ENCODE data around the gene LUZP2. TPM values are rescaled to one million over a fixed set of nuclear protein-coding genes. Genes with fewer than 3 reads are reported as not detected.

The LUZP2 gene
- polyA plus RNA-seq, 4 donors, result 1.6 to 2.3 (median 1.7) TPM

- no peak for DNase-seq (ENCODE audit: low read depth in 4 of 4, low spot score in 3 of 4)
These were observed 542.3 kb downstream of the LUZP2 start for GRCh38 chr11:25039165-25039564.

DNA sequence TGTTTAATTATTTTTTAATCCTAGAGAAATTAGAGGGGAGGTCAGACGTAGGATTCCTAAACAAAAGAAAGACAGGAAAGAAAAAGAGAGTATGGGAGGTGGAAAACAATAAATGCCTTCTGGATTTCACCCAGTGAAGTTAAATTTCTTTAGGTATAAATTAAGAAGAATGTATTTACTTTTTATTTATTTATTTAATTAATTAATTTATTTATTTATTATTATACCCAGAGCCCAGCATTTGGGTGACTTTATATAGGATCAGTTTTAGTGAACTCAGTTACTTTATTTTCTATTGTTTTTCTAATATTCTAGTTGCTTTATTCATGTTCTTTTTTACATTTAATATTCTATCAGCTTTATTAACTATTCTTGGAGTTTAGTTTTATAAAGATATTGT is 551.8 kb downstream of the LUZP2 start:
- DNase-seq (ENCODE audit: low read depth in 4 of 4, low spot score in 3 of 4), result no peak

DNA sequence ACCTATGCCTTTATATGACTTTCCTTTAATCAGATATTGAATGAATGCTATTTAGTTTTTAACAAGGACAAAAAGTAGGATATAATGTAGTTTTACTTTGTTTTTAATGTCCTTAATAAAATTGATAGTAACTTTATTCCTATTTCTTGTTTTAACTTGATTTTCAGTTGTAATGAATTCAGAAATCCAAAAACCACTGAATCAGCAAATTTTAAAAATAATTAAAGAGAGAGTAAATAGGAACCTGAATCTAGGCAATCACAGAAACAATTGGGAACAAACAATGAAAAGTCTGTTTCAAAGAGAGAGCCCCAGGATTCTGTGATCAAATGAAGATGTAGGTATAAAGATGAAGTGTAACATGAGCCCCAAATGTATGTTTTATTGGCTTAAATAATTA is 556.0 kb downstream of the LUZP2 start:
- DNase-seq (ENCODE audit: low read depth in 4 of 4, low spot score in 3 of 4), result no peak

DNA sequence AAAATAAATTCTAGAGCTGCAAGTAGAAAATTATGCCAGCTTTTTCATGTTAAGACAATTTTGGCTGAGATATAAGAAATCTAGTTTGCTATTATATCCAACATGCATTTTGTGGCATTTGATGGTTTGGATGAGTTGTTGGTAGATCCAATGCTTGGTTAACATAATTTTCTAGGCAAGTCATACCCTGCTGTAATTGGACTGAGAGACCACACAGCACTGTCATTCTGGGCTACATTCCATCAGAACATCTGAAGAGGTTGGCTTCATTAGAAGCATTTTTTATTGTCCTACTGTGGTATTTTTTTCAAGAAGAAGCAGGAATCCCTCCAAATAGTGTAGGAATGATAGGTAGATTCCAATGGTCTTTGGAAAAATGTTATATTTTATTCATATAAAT is 561.0 kb downstream of the LUZP2 start:
- DNase-seq (ENCODE audit: low read depth in 4 of 4, low spot score in 3 of 4), result no peak

DNA sequence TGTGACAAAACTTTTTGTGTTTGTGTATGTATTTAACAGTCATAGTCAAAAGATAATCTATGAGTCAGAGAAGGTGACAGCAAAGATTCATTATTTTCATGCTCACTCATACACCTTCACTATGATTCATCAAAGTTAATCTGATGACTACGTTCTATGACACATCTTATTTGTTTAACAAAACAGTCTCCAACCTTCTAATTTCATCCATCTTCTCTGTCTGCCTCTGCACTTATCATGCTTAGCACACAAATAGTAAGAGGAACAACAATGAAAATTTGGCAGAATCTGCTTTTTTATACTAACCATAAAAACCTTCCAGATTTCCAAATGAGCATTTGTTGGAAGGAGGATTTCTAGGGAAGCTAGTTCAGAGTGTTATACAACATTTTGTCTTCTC is 568.9 kb downstream of the LUZP2 start:
- DNase-seq (ENCODE audit: low read depth in 4 of 4, low spot score in 3 of 4), result no peak

- DNase-seq (ENCODE audit: low read depth in 4 of 4, low spot score in 3 of 4), result no peak
These were observed 569.9 kb downstream of the LUZP2 start for GRCh38 chr11:25066706-25067105.

DNA sequence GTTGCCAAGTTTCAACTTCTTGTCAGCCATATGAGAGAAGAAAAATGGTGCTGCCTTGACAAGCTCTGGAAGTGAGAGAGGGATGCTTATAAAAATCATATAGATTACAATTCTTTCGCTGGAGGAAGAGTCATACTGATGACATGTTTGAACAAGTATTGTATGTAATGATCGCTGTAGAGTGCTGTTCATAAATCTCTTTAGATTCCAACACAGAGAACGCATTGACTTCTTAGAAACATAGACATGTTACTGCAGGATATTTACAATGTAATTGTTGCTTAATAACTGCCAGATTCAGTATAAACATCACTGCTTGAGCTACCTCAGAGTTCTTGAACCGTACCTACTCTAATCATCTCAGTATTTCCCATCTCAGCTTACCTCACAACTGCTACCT is 571.6 kb downstream of the LUZP2 start:
- no peak for DNase-seq (ENCODE audit: low read depth in 4 of 4, low spot score in 3 of 4)

DNA sequence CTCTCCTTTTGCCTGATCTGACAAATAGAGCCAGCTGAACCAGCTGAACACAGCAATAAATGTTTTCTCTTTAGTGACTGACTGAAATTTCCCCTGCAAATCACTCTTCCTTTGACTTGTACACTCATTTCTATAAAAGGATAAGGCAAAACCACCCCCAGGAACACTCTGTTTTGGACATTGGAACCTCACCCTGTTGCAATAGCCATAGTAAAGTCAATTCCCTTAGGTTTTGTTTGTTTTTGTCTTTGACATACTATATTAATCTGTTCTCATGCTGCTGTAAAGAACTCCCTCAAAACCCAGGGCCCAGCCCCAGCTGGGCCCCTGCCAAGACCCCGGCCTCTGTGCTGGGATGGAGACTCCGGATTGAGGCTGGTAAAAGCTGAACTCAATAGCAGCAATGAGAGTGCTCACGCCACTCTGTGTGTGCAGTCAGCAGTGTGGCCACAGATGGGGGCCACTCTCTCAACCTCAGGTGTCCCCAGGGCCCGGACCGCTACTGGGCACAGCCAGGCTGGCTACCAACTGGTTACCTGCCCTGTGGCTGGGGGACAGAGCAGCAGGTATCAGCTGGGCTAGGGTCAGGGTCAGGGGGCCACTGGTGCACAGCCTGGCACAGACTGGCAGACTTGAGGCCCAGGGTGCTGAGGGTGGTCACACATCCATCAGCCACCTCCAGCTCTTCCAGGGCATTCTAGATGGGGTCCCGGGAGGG is 597.4 kb downstream of the LUZP2 start:
- DNase-seq (ENCODE audit: low read depth in 4 of 4, low spot score in 3 of 4), result no peak

GRCh38 chr11:25119416-25119815 is 622.6 kb downstream of the LUZP2 start:
- no peak for DNase-seq (ENCODE audit: low read depth in 4 of 4, low spot score in 3 of 4)
